ENCODE data around the gene AMPD1.

The AMPD1 gene

GRCh38 chr1:114696810-114697209 is 1.5 kb upstream of the AMPD1 start:
- DNase-seq, result no peak

GRCh38 chr1:114694540-114695310 is 621 bp downstream of the AMPD1 start:
- DNase-seq, result no peak

GRCh38 chr1:114692947-114693346 is 2.4 kb downstream of the AMPD1 start:
- no peak for DNase-seq

GRCh38 chr1:114691061-114691460 is 4.3 kb downstream of the AMPD1 start:
- DNase-seq, result no peak

GRCh38 chr1:114690148-114690547 is 5.2 kb downstream of the AMPD1 start:
- peak; percentile 11 to 51 (median 18) for DNase-seq

- no peak for DNase-seq
Observed at GRCh38 chr1:114688526-114688925, 6.8 kb downstream of the AMPD1 start.

- DNase-seq, result no peak
Observed at GRCh38 chr1:114685851-114686250, 9.5 kb downstream of the AMPD1 start.

GRCh38 chr1:114677691-114678090 is 17.7 kb downstream of the AMPD1 start:
- DNase-seq, result no peak

GRCh38 chr1:114676115-114676514 is 19.2 kb downstream of the AMPD1 start:
- DNase-seq, result no peak

- DNase-seq, result no peak
Observed at GRCh38 chr1:114671939-114672275, 23.4 kb downstream of the AMPD1 start.

GRCh38 chr1:114671011-114671938 is 24.1 kb downstream of the AMPD1 start:
- DNase-seq, result peak in 2 of 4 experiments; percentile 24 to 33

GRCh38 chr1:114670083-114671010 is 25.0 kb downstream of the AMPD1 start:
- peak; percentile 92 to 96 (median 94) for DNase-seq

- no peak for DNase-seq
Observed at GRCh38 chr1:114669562-114670082, 25.7 kb downstream of the AMPD1 start, which contains the start of gene DENND2C. DENND2C (minus strand) TSS chr1:114670049; CDS start chr1:114625984, 44,065 bp downstream.

- DNase-seq, result peak in 1 of 4 experiments; percentile 6
Observed at GRCh38 chr1:114668784-114669561, 26.4 kb downstream of the AMPD1 start.

GRCh38 chr1:114668373-114668772 is 27.0 kb downstream of the AMPD1 start:
- no peak for DNase-seq

- DNase-seq, result no peak
Observed at GRCh38 chr1:114666954-114667353, 28.4 kb downstream of the AMPD1 start.

- DNase-seq, result no peak
Observed at GRCh38 chr1:114660238-114660637, 35.1 kb downstream of the AMPD1 start.

- no peak for DNase-seq
Observed at GRCh38 chr1:114651893-114652292, 43.5 kb downstream of the AMPD1 start.

GRCh38 chr1:114648503-114648902 is 46.8 kb downstream of the AMPD1 start:
- DNase-seq, result no peak

- no peak for DNase-seq
Observed at GRCh38 chr1:114641377-114641776, 54.0 kb downstream of the AMPD1 start.

- no peak for DNase-seq
Observed at GRCh38 chr1:114638910-114639309, 56.4 kb downstream of the AMPD1 start.

All from suppressor macrophage (primary cell).